H1 (cell line): ENCODE measurements around the gene CAMTA1. TPM values are rescaled to one million over a fixed set of nuclear protein-coding genes. Genes with fewer than 3 reads are reported as not detected.

ENCODE experiments used
- CTCF ChIA-PET: fragments of 300-600 bp; sonication (Branson Sonifier 250); formaldehyde crosslinking; loops from one replicate; lab custom pipeline; 2021; ENCODE audit not compliant: partially characterized antibody; lab: Charles Lee
- POLR2A ChIA-PET: fragments of 300-600 bp; sonication (Branson Sonifier 250); formaldehyde crosslinking; loops from one replicate; lab custom pipeline; 2021; ENCODE audit warnings: inconsistent platforms; ENCODE audit not compliant: partially characterized antibody; lab: Charles Lee
- DNase-seq, 2 experiments: peaks; one replicate each; pipeline versions ENCODE4 v3.0.0 to v3.0.0-alpha.2; 2010 to 2022; ENCODE audit warnings: low spot score in 2 of 2, low read depth in 1 of 2, mixed read lengths in 1 of 2
- FAIRE-seq: peaks from 2 replicates; lab custom pipeline; 2011; peaks lifted over from hg19 to GRCh38; lab: Jason Lieb, UNC
- H2AFZ ChIP-seq: 2 replicates; pipeline ENCODE4 v1.8.1; 2012; ENCODE audit warnings: low read length, inconsistent platforms
- H2AK5ac ChIP-seq: 2 replicates; pipeline ENCODE4 v1.6.1; 2013; ENCODE audit warnings: low read depth, low read length
- H2BK120ac ChIP-seq: replicated peaks from 2 replicates; pipeline ENCODE3; 2013; ENCODE audit warnings: low read depth, low read length, inconsistent platforms
- H2BK12ac ChIP-seq: 2 replicates; pipeline ENCODE4 v1.6.1; 2013; ENCODE audit warnings: low read depth, low read length
- H2BK15ac ChIP-seq: 2 replicates; pipeline ENCODE4 v1.6.1; 2013; ENCODE audit warnings: low read length
- H2BK20ac ChIP-seq: 2 replicates; pipeline ENCODE4 v1.6.1; 2013; ENCODE audit warnings: low read length
- H2BK5ac ChIP-seq: 2 replicates; pipeline ENCODE4 v1.6.1; 2013; ENCODE audit warnings: low read depth, low read length
- H3K14ac ChIP-seq: 2 replicates; pipeline ENCODE4 v1.6.1; 2013; ENCODE audit warnings: inconsistent platforms; ENCODE audit not compliant: insufficient read length
- H3K18ac ChIP-seq: 2 replicates; pipeline ENCODE4 v1.6.1; 2013; ENCODE audit warnings: low read length; ENCODE audit errors: extremely low read depth
- H3K23ac ChIP-seq: 2 replicates; pipeline ENCODE4 v1.6.1; 2013; ENCODE audit warnings: inconsistent platforms; ENCODE audit not compliant: insufficient read length
- H3K23me2 ChIP-seq: 2 replicates; pipeline ENCODE4 v1.6.1; 2013; ENCODE audit warnings: low read depth, low read length
- H3K27ac ChIP-seq: 2 replicates; pipeline ENCODE4 v1.6.1; 2011; ENCODE audit warnings: low read depth, low read length, inconsistent platforms
- H3K27me3 ChIP-seq, 4 experiments: replicated peaks in 1 of 4; 1 replicate in 1 of 4; 2 replicates in 3 of 4; pipeline versions ENCODE4 v1.6.1 to v1.8.1; 2011 to 2013; ENCODE audit warnings: low read length in 3 of 4, mild to moderate bottlenecking in 3 of 4, inconsistent platforms in 2 of 4, mixed read lengths in 2 of 4, moderate library complexity in 1 of 4; ENCODE audit not compliant: control insufficient read depth in 3 of 4, insufficient read depth in 3 of 4; ENCODE audit errors: extremely low read depth in 1 of 4
- H3K36me3 ChIP-seq, 4 experiments: 2 replicates each; pipeline versions ENCODE4 v1.6.1 to v1.8.1; 2011 to 2013; ENCODE audit warnings: mild to moderate bottlenecking in 4 of 4, low read length in 3 of 4, moderate library complexity in 2 of 4, control low read depth in 1 of 4, inconsistent platforms in 1 of 4; ENCODE audit not compliant: insufficient read depth in 4 of 4, control insufficient read depth in 2 of 4
- H3K4ac ChIP-seq: replicated peaks from 2 replicates; pipeline ENCODE3; 2013; ENCODE audit warnings: low read length, low read depth, mixed read lengths, inconsistent platforms; ENCODE audit not compliant: insufficient read length
- H3K4me1 ChIP-seq, 4 experiments: replicated peaks in 1 of 4; 1 replicate in 1 of 4; 2 replicates in 3 of 4; pipeline versions ENCODE4 v1.6.1 to v1.8.1; 2011 to 2013; ENCODE audit warnings: low read length in 3 of 4, inconsistent platforms in 2 of 4, mixed read lengths in 1 of 4; ENCODE audit not compliant: insufficient read depth in 4 of 4, control insufficient read depth in 3 of 4
- H3K4me2 ChIP-seq, 2 experiments: 2 replicates each; pipeline versions ENCODE4 v1.6.1 to v1.8.1; 2011 to 2013; ENCODE audit warnings: low read depth in 2 of 2, low read length in 2 of 2, control low read depth in 1 of 2, inconsistent platforms in 1 of 2, mild to moderate bottlenecking in 1 of 2; ENCODE audit not compliant: insufficient read depth in 1 of 2
- H3K4me3 ChIP-seq, 4 experiments: fragments of 200-600, 300-600 bp in 1 of 4; sonication (generic), shearing (Covaris generic), sonication (Bioruptor Twin) in 1 of 4; 2 replicates each; pipeline versions ENCODE4 v1.5.1 to v1.8.1; 2011 to 2016; ENCODE audit warnings: low read length in 4 of 4, low read depth in 3 of 4, control low read depth in 2 of 4, inconsistent platforms in 2 of 4, mild to moderate bottlenecking in 2 of 4, mixed read lengths in 1 of 4, moderate library complexity in 1 of 4; ENCODE audit not compliant: insufficient read depth in 2 of 4; ENCODE audit errors: extremely low read depth in 1 of 4
- H3K56ac ChIP-seq: replicated peaks from 2 replicates; pipeline ENCODE3; 2013; ENCODE audit warnings: low read depth, mild to moderate bottlenecking, mixed read lengths, low read length, inconsistent platforms; ENCODE audit not compliant: insufficient read length
- H3K79me1 ChIP-seq: 2 replicates; pipeline ENCODE4 v1.6.1; 2013; ENCODE audit warnings: low read depth, low read length, control low read depth
- H3K79me2 ChIP-seq, 2 experiments: 2 replicates each; pipeline versions ENCODE4 v1.6.1 to v1.8.1; 2012 to 2013; ENCODE audit warnings: low read length in 2 of 2, mild to moderate bottlenecking in 2 of 2, inconsistent platforms in 1 of 2; ENCODE audit not compliant: insufficient read depth in 2 of 2, control insufficient read depth in 1 of 2
- H3K9ac ChIP-seq, 4 experiments: replicated peaks in 1 of 4; 1 replicate in 1 of 4; 2 replicates in 3 of 4; pipeline versions ENCODE4 v1.6.1 to v1.8.1; 2011 to 2013; ENCODE audit warnings: low read depth in 3 of 4, low read length in 3 of 4, control low read depth in 2 of 4, mild to moderate bottlenecking in 2 of 4, moderate library complexity in 2 of 4, inconsistent platforms in 1 of 4; ENCODE audit errors: extremely low read depth in 1 of 4
- H3K9me3 ChIP-seq, 2 experiments: 2 replicates each; pipeline versions ENCODE4 v1.6.1 to v1.8.1; 2012 to 2013; ENCODE audit warnings: mild to moderate bottlenecking in 2 of 2, moderate library complexity in 2 of 2, control low read depth in 1 of 2, inconsistent platforms in 1 of 2, low read depth in 1 of 2, low read length in 1 of 2, mixed read lengths in 1 of 2; ENCODE audit not compliant: insufficient read depth in 2 of 2
- H4K20me1 ChIP-seq, 2 experiments: replicated peaks in 1 of 2; 2 replicates each; pipeline versions ENCODE3 to v1.8.1; 2011 to 2013; ENCODE audit warnings: inconsistent platforms in 2 of 2, low read length in 2 of 2, mild to moderate bottlenecking in 1 of 2; ENCODE audit not compliant: insufficient read depth in 2 of 2, control insufficient read depth in 1 of 2
- H4K5ac ChIP-seq: 2 replicates; pipeline ENCODE4 v1.6.1; 2013; ENCODE audit warnings: low read length, low read depth, mixed read lengths, inconsistent platforms; ENCODE audit not compliant: insufficient read length
- H4K8ac ChIP-seq: 2 replicates; pipeline ENCODE4 v1.8.0; 2013; ENCODE audit warnings: mild to moderate bottlenecking, moderate library complexity, low read length, inconsistent platforms; ENCODE audit not compliant: insufficient read depth; ENCODE audit errors: extremely low read depth
- H4K91ac ChIP-seq: replicated peaks from 2 replicates; pipeline ENCODE3; 2013; ENCODE audit warnings: low read length, mixed read lengths, inconsistent platforms; ENCODE audit not compliant: insufficient read length
- ASH2L ChIP-seq: fragments of 200-600, 300-600 bp; sonication (generic); IDR thresholded peaks from one replicate; pipeline ENCODE4 v1.7.1; 2017; ENCODE audit warnings: low read length
- CHD1 ChIP-seq: IDR thresholded peaks from 2 replicates; pipeline ENCODE4 v1.6.1; 2012; ENCODE audit warnings: low read depth, low read length, improper control_type of control experiment
- CREB1 ChIP-seq: IDR thresholded peaks from 2 replicates; pipeline ENCODE4 v1.6.1; 2012; ENCODE audit warnings: inconsistent platforms
- HDAC2 ChIP-seq, 2 experiments: fragments of 300-600 bp in 1 of 2; sonication (generic) in 1 of 2; IDR thresholded peaks; 2 replicates each; pipeline ENCODE4 v1.6.1; 2011 to 2012; ENCODE audit warnings: low read depth in 2 of 2, low read length in 2 of 2, mild to moderate bottlenecking in 2 of 2, moderate library complexity in 2 of 2, borderline replicate concordance in 1 of 2, inconsistent platforms in 1 of 2
- NANOG ChIP-seq: IDR thresholded peaks from 2 replicates; pipeline ENCODE4 v1.6.1; 2011; ENCODE audit warnings: low read length, low read depth, mild to moderate bottlenecking, inconsistent platforms; ENCODE audit not compliant: insufficient read depth, poor library complexity, severe bottlenecking
- SP1 ChIP-seq: IDR thresholded peaks from 2 replicates; pipeline ENCODE4 v1.6.1; 2011; ENCODE audit warnings: low read depth, low read length
- TEAD4 ChIP-seq: IDR thresholded peaks from 2 replicates; pipeline ENCODE4 v1.6.1; 2012; ENCODE audit warnings: low read depth, low read length, inconsistent platforms, mixed read lengths
- YY1 ChIP-seq: IDR thresholded peaks from 2 replicates; pipeline ENCODE4 v1.6.1; 2011; ENCODE audit warnings: low read depth, mild to moderate bottlenecking, low read length
- WGBS, 2 experiments: shearing (Covaris generic) in 1 of 2; methylation state at CpG; one replicate each; pipeline versions ENCODE4 v1.1.6 to v1.1.7; 2013 to 2015; ENCODE audit warnings: low lambda C conversion rate in 2 of 2, mixed read lengths in 2 of 2, inconsistent platforms in 1 of 2, low coverage in 1 of 2, missing lambda C conversion rate in 1 of 2; ENCODE audit not compliant: insufficient replicate concordance in 2 of 2, insufficient coverage in 1 of 2, insufficient read length in 1 of 2; ENCODE audit errors: extremely low coverage in 1 of 2, missing lambda C conversion rate in 1 of 2; 5-methylcytosine and 5-hydroxymethylcytosine counted together
- polyA plus RNA-seq, 7 experiments: library from polyadenylated mRNA; depleted of rRNA in 3 of 7; stranded (reverse) in 5 of 7; unstranded in 2 of 7; fragments of >200 nt in 5 of 7; fragments of 200-250 nt in 2 of 7; gene quantifications; 1 replicate in 5 of 7; 2 replicates in 1 of 7; 4 replicates in 1 of 7; pipeline versions ENCODE4 v1.2.1 to v1.2.3, GENCODE V29; 2011 to 2013; ENCODE audit warnings: missing spikeins in 2 of 7, mixed read lengths in 2 of 7
- total RNA-seq: library from RNA; stranded (reverse); fragmentation: NEBNext Ultra II Directional; extraction: Animal tissue kit (Norgen Biotek cat#: 25700); gene quantifications from 2 replicates; pipeline ENCODE4 v1.2.1, GENCODE V29; 2021

CAMTA1 gene
- total and polyA plus RNA-seq, 2 of the 8 experiments (the other 6 are each of a cell fraction or from before 2014, with no cell fraction given): 65.0 to 119 TPM

GRCh38 chr1:6950001-6950765 is 164.9 kb downstream of the CAMTA1 start:
- Histone ChIP-seq H3K9ac (no peak overlapping the region), H4K20me1 (no peaks in the 10 kb centered on the region), H3K56ac (no peak overlapping the region), H4K91ac (no peak overlapping the region), H3K4me2 (no peak overlapping the region), H3K23ac (no peak overlapping the region), H3K79me2 (no peaks in the 10 kb centered on the region), H3K23me2 (no peaks in the 10 kb centered on the region), H2AFZ (no peak overlapping the region), H3K18ac (no peak overlapping the region), H3K27ac (no peak overlapping the region), H2BK120ac (no peak overlapping the region), H2AK5ac (no peak overlapping the region), H3K79me1 (no peaks in the 10 kb centered on the region), H2BK5ac (no peak overlapping the region), H2BK15ac (no peak overlapping the region), H3K27me3 (no peaks in the 10 kb centered on the region), H4K5ac (no peak overlapping the region), H4K8ac (no peak overlapping the region), H2BK20ac (no peak overlapping the region), H3K9me3 (no peaks in the 10 kb centered on the region), H3K4me3 (no peak overlapping the region), H2BK12ac (no peak overlapping the region), H3K14ac (no peak overlapping the region), H3K4me1 (peaks cover 0 to 6% (median 3%) of the 10 kb centered on the region in 4 experiments; a peak in 3 of 7 replicates), H3K4ac (no peak overlapping the region), H3K36me3 (no peaks in the 10 kb centered on the region)
- FAIRE-seq (no peak), DNase-seq (no peak)
- no peak for TF ChIP-seq CREB1
- TF ChIP-seq CHD1: no peak
- TF ChIP-seq ASH2L: no peak
- no peak for TF ChIP-seq TEAD4
- no peak for TF ChIP-seq HDAC2 (IDR thresholded peaks at IDR 0.05; ENCODE audit: borderline replicate concordance in 1 of 2, low read depth in 2 of 2, low read length in 2 of 2)
- no peak for TF ChIP-seq YY1
- TF ChIP-seq NANOG: no peak
- TF ChIP-seq SP1: no peak
- CTCF ChIA-PET: interaction anchor here (0.6 to 1.5 kb wide), 2 partner anchors 59 to 74 kb away, joined by 3 read pairs; no protein-coding TSS in a partner anchor
- WGBS, 2 experiments: 72% methylated on average over 9 of the region's 9 CpGs; no CpG with 5 or more reads in 1 of the 2 experiments
- POLR2A ChIA-PET: no interaction called here
